Stimulated activated naive CD8-positive, alpha-beta T cell treated with anti-CD3 and anti-CD28 coated beads, Interleukin-15, Interleukin-2, amounts not matched to agents 100 U/mL and 50 U/mL, for 24 hours (primary cell): Measurements from ENCODE around the gene XPO6.
A peak's percentile ranks its signal among the peaks of the same experiment; 100 is the strongest.

ENCODE experiments used
- ATAC-seq: fragments of 150-1000 bp; cut with Tn5 transposase; one replicate; pipeline ENCODE4 v1.10.0; 2021
- DNase-seq: peaks from one replicate; pipeline ENCODE4 v3.0.0; 2021

XPO6 gene

GRCh38 chr16:28184625-28185024 lies 27.1 kb downstream of the XPO6 start:
- DNase-seq (no peak), ATAC-seq (no peak)

- ATAC-seq, result no peak
Measured at GRCh38 chr16:28183930-28184329, 27.8 kb downstream of the XPO6 start.

GRCh38 chr16:28183484-28183883 lies 28.3 kb downstream of the XPO6 start:
- no peak for DNase-seq
- no peak for ATAC-seq

More at GRCh38 chr16:28183930-28184329, 27.8 kb downstream of the XPO6 start:
- DNase-seq, result no peak

GRCh38 chr16:28182801-28183200 lies 29.0 kb downstream of the XPO6 start:
- no peak for ATAC-seq
- DNase-seq, result no peak

- DNase-seq (peak; percentile 53), ATAC-seq (peak; percentile 95)
Measured at GRCh38 chr16:28182183-28182582, 29.6 kb downstream of the XPO6 start.

GRCh38 chr16:28181515-28181914 lies 30.2 kb downstream of the XPO6 start:
- no peak for DNase-seq
- ATAC-seq, result peak; percentile 8

GRCh38 chr16:28180655-28181460 lies 30.9 kb downstream of the XPO6 start:
- no peak for ATAC-seq
- no peak for DNase-seq

GRCh38 chr16:28179354-28179753 lies 32.4 kb downstream of the XPO6 start:
- DNase-seq (no peak), ATAC-seq (peak; percentile 37)

- DNase-seq, result no peak
- ATAC-seq, result no peak
Measured at GRCh38 chr16:28175715-28176114, 36.0 kb downstream of the XPO6 start.

GRCh38 chr16:28172336-28172735 lies 39.4 kb downstream of the XPO6 start:
- ATAC-seq (no peak), DNase-seq (no peak)

GRCh38 chr16:28171816-28172215 lies 39.9 kb downstream of the XPO6 start:
- ATAC-seq (no peak), DNase-seq (no peak)

- no peak for DNase-seq
- peak; percentile 41 for ATAC-seq
Measured at GRCh38 chr16:28168991-28169554, 42.7 kb downstream of the XPO6 start.

GRCh38 chr16:28167730-28168129 lies 44.0 kb downstream of the XPO6 start:
- DNase-seq, result no peak
- ATAC-seq, result no peak

- DNase-seq (no peak), ATAC-seq (no peak)
Measured at GRCh38 chr16:28167221-28167620, 44.5 kb downstream of the XPO6 start.

- DNase-seq (no peak), ATAC-seq (peak; percentile 96)
Measured at GRCh38 chr16:28166394-28167208, 45.2 kb downstream of the XPO6 start.

GRCh38 chr16:28165598-28165997 lies 46.2 kb downstream of the XPO6 start:
- no peak for ATAC-seq
- DNase-seq, result no peak

GRCh38 chr16:28164140-28164539 lies 47.6 kb downstream of the XPO6 start:
- DNase-seq (no peak), ATAC-seq (no peak)

- no peak for ATAC-seq
- DNase-seq, result no peak
Measured at GRCh38 chr16:28163699-28164098, 48.1 kb downstream of the XPO6 start.

- ATAC-seq (no peak), DNase-seq (no peak)
Measured at GRCh38 chr16:28162326-28162877, 49.4 kb downstream of the XPO6 start.

GRCh38 chr16:28161626-28162025 lies 50.1 kb downstream of the XPO6 start:
- ATAC-seq, result no peak

GRCh38 chr16:28158136-28158535 lies 53.6 kb downstream of the XPO6 start:
- no peak for ATAC-seq
- DNase-seq, result no peak

More at GRCh38 chr16:28161626-28162025, 50.1 kb downstream of the XPO6 start:
- no peak for DNase-seq

GRCh38 chr16:28156056-28156680 lies 55.6 kb downstream of the XPO6 start:
- DNase-seq (no peak), ATAC-seq (no peak)
